ENCODE measurements around the gene FAM107B.
"Not testable (repeated sequence)": the region's sequence is repeated elsewhere in the genome, so short reads cannot be mapped to it uniquely, and the experiment has no call there.

The FAM107B gene

DNA sequence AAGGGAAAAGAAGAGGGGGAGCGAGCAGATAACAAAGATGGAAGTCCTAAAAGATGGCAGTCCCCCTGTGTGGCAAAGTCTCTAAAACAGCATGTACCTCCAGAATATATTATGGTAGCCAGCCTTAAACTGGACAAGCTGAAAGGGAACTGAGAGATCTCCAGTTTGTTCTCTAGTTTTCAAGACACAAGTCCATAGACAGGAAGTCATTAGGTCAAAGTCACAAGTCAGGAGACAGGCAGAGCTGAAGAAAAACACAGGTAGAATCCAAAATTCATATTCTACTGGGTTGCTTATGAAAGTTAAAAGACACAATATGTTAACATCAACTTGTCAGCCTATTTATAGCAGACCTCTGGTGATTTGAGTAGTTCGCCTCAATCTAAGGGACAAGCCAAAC is 38.7 kb downstream of the FAM107B start:
- no peak for DNase-seq (ENCODE audit: low spot score)

DNA sequence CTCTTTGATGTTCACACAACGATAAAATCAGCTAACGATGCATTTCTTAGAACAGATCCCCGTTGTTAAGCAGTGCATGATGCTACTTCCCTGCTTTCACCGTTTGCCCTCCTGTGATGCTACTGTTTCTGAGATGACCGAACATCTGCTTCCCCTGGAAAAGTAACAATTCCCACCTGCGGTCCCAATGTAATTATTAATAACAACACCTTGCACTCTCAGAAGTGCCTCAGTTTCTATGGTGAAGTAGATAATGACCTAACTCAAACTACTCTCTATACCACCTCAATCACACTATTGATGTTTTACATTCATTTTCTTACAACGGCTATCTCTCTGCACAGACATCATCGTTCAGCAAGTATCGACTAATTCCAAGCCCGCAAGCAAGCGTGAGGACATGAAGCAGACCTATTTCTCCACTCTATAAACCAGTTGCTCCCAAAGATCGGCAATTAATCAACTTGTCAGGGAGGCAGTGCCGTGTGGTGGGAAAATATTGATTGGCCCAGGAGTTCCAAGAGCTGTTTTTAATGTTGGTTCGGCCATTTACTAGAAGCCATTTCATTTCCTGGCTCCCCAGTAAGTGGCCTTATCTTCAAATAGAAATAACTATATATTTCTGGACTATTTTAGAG is 42.7 kb downstream of the FAM107B start:
- DNase-seq (ENCODE audit: low spot score) = no peak

DNA sequence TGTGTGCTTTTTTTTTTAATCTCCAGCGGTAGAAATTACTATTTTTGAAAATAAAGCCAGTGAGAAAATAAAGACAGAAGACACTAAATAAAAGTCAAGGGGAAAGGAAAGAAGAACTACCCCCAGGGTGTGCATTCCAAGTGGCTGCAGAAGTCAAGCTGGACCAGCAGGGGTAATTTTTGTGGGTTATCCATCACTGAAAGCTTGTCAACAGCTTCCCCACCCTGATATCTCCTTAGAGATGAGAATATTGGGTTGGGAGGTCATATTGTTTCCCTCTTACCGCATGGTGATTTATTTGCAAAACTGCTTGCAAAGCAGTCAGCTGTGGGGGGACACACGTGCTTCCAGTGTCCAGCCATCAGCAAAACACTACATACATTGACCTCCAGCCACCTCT is 46.4 kb downstream of the FAM107B start:
- DNase-seq (ENCODE audit: low spot score) = no peak

DNA sequence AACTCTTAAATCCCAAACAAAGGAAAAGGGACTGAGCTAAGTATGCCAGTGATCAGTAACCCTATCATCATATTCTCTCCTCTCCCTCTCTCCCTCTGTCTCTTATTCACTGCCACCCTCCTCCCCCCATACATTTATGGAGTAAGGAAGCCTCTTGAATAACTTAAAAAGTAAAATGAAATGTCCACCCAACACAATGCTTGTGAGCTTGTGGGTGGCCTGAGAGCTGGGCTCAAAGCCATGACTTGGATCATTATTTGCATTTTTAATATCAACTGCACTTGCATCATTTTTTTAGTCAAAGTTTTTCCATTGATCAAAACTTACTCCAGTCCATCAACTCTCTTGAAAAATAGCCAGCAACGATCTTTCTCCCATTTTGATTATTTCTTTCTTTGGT is 46.8 kb downstream of the FAM107B start:
- no peak for DNase-seq (ENCODE audit: low spot score)

DNA sequence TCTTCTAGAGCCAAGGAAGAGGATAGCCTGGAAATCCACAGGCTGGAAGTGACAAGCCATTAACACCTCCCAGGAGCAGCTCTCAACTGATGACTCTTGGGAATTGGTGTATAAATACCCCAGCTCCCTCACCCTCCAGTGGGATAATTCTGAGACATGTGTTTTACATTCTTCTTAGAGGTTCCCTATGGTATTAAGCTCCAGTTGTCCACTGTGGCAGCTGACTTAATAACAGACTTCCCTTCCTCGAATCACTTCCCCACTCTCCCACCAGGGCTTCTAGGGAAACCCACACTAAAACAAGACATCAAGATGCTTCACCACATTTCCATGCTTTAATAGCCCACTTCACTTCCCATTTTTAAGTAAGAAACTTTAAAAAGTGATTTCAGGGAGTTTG is 47.2 kb downstream of the FAM107B start:
- no peak for DNase-seq (ENCODE audit: low spot score)

DNA sequence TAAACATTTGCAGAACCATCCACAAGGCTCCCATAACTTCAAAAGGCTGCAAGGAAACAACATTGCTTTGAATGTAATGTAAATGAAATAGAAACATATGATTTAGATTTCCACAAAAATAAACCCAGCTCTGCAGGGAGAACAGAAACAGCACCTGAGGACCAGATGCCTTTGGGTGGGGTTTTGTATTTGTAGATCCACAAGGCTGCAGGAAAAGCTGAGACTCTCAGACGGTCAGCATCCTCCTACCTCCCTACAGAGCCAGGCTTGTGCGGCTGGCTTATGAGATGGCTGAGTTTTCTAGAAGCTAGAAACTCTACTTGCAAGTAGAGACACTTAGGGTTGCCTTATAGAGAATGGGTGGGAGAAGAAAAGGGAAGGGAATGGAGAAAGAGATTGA is 49.8 kb downstream of the FAM107B start:
- no peak for DNase-seq (ENCODE audit: low spot score)

DNA sequence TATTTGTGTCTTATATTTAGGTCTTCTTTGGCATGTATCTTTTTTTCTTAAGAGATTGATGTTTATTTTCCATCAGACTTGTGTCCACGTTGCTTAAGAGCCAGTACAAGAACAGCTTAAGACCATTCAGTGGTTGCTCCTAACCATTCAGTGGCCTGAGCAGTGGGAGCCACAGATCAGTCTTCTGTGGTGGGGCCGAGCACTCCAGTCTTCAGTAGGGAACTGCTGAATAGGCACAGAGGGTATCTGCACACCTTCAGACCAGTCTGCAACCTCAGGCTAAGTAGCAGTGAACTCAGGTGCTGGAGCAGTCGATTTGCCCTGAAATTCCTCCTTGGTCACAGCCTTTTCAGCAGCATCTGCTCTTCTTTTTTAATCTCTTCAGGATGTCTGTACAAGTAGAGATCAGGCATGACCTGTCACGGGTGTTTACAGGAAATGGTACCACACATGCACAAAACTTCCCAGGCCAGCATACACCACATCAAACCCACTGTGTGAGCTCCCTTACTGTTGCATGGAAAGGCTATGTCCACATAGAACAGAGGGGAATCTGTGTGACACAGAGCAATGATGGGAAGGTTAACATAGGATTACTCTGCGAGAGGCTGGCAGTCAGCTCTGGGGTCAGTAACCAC is 51.5 kb downstream of the FAM107B start:
- peak; percentile 42 for DNase-seq (ENCODE audit: low spot score)

DNA sequence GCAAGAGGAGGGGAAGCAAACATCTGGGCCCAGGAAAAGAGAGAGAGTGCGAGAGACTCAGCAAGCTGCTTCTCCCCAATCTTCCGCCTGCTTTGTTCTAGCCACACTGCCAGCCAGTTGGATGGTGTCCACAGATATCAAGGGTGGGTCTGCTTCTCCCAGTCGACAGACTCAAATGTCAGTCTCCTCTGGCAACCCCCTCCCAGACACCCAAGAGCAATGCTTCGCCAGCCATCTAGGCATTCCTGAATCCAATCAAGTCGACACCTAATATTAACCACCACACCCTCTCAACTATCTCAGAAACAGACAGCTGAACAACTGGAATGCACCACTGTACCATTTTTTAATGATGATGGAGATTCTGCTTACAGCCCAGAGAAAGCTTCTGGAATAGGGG is 57.1 kb downstream of the FAM107B start:
- DNase-seq (ENCODE audit: low spot score) = no peak

DNA sequence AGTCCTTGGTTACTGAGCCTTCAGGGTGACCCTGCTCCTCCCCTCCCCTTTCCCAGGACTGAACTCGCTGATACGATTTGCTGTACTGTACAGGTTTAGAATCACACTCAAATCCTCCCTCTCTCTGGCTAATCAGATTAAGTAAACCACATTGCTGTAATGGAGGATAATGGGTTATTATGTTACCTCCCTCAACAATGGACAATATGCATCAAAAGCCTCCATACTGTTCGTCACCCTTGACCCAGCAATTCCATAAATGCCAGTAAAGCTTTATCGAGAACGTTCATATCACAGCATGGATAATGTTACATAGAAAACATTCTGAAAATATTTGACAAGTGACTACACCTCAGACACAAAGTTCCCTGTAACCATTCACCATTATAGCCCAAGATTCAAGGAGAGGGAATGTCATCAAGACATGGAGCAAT is 61.7 kb downstream of the FAM107B start:
- no peak for DNase-seq (ENCODE audit: low spot score)

DNA sequence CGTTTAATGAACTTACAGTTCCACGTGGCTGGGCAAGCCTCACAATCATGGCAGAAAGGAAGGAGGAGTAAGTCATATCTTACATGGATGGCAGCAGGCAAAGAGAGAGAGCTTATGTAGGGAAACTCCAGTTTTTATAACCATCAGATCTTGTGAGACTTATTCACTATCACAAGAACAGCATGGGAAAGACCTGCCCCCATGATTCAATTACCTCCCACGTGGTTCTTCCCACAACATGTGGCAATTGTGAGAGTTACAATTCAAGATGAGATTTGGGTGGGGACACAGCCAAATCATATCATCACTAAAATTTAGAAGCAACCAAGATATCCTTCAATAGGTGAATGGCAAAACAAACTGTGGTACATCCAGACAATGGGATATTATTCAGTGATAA is 65.4 kb downstream of the FAM107B start:
- DNase-seq (ENCODE audit: low spot score) = not testable (repeated sequence)

DNA sequence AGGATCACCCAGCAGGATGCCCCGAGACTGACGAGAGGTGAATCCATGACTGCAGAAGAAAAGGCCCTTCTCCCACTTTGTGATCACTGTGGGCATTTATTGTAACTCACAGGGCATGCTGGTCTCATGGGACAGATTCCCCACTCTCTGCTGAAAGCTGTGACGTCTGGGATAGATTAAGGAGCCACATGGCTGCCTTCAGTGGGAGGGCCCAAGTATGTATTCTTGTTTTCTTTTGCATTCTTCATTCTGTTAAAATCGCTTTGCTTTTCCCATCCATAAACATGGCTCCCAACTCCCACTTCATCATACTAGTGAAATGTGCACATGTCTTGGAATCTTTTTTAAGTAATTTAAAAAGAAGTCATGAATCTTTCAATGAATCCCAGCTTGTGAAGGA is 67.2 kb downstream of the FAM107B start:
- no peak for DNase-seq (ENCODE audit: low spot score)

DNA sequence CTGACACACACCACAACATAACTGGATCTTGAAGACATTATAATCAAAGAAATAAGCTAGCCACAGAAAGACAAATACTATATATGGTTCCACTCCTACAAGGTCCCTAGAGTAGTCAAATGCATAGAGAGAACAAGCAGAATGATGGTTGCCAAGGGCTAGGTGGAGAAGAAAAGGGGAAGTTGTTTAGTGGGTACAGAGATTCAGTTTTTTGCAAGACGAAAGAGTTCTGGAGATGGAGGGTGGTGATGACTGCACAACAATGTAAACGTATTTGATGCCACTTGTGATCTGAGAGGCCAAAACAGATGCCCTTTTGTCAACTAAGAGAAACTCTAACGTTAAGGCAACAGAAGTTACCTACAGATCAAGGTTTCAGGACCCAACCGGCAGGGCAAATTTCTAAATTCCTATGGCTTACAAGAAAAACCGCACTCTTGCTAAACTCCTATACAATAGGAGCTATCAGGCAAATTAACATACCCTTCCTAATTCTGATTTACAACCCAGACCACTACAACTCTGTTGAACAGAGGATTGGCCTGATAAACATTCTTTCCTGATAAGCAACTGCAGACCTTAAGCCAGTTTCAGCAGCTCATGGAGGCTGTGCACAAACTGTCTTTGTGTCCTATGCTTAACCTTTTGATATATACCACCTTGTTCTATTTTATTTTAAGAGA is 69.0 kb downstream of the FAM107B start:
- no peak for DNase-seq (ENCODE audit: low spot score)

DNA sequence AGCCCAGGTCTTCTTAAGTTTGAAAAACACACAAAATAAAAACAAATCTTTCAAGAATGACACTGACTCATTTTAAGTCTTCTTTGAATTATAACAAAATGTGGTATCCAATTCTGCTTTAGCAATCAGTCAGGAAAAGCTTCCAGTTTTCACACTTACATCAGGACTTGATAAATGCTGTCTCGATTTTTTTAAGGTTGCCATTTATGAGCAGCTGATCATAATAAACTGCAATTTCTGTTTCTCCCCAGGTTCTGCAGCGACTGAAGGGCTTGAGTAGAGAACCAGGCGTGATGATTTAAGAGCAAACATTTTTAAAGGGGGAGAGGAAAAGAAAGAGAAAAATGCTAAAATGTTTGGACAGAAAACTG is 71.1 kb downstream of the FAM107B start:
- no peak for DNase-seq (ENCODE audit: low spot score)

DNA sequence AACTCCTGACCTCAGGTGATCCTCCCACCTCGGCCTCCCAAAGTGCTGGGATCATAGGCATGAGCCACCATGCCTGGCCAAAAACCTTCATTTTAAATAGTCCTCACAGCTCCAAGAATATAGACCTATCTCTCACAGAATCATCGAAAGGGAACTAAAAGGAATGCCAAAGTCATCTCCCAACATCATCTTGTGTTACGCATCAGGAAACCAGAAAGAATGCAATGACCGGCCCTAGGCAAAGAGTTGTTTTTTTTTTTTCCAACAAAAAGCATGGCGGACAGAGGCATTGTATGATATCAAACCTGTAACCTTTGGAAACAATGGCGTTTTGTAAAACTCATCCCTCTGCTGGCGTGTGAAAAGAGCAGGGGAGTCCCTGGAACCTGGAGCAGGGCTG is 73.2 kb downstream of the FAM107B start:
- DNase-seq (ENCODE audit: low spot score) = no peak

DNA sequence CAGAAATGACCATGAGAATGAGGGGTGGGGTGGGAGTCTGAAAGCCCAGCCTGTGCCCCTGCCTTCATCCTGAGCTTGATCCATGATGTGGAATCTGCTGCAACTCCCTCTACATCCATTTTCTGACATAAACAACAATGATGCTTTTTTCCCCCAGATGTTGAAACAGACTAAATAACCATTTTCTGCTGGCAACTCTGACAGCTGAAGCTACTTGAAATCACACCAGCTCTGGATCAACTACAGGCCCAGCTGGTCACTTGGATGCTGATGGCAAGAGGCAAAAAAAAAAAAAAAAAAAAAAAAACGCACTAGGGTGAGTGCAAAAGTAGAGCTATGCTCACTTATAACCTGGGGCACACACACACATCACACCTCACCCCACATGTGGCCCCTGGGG is 74.2 kb downstream of the FAM107B start:
- DNase-seq (ENCODE audit: low spot score) = no peak

DNA sequence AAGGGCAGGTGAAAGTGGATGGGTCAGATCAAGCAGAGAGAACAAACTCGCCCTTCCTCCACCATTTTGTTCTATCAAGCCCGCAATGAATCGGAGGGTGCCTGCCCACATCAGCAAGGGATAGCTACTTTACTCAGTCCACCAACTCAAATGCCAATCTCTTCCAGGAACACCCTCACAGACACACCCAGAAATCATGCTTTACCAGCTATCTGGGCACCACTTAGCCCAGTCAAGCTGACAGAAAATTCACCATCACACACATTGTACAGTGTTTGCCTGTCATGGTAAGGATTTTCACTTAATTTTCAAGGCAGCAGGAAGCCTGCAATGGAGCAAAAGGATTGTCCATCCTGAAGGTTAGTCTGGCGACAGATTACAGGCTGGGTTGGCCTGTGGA is 75.2 kb downstream of the FAM107B start:
- no peak for DNase-seq (ENCODE audit: low spot score)

DNA sequence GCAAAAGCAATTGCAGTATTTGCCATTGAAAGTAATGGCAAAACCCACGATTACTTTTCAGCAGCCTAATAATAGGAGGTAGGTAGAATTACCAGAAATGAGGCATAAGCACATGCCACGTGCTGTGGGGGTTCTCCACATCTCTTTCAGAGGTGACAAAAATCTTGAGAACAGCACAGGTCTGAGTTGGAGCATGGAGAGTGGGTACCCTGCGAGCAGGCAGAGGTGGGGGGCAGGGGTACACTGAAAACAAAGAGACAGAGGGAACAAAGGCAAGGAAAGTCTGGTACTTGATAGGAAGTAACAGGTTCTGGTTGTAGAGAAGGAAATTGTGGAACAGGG is 75.9 kb downstream of the FAM107B start:
- no peak for DNase-seq (ENCODE audit: low spot score)

DNA sequence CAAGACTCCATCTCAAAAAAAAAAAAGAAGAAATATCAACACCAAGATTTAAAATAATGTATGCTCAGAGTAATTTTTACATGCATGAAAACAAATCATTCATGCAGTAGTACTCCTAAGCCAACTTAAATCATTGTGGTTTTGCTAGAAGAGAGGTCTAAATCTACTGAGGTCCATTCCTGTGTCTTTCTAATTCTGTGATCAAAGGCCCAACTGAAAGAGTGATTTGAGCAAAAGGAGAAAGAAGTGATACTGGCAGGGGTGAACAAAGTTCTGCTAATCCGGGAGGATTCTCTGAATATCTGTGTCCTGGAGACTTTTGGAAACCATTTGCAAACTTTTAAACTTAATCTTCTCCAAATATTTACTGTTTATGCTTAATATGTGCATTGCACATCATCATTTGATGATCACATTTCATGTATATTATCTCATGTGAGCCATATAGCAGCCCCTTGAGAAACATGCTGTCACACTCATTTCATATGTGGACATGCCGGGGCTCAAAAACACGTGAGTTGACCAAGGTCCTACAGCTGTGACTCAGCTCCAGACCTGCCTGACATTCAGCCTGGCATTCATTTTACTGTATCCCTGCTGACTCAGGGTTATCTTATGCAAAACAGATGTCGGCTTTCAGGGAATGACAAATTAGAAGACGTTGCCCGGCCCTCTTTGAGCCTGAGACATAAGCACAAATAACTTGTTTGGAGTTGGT is 76.4 kb downstream of the FAM107B start:
- DNase-seq (ENCODE audit: low spot score) = no peak

DNA sequence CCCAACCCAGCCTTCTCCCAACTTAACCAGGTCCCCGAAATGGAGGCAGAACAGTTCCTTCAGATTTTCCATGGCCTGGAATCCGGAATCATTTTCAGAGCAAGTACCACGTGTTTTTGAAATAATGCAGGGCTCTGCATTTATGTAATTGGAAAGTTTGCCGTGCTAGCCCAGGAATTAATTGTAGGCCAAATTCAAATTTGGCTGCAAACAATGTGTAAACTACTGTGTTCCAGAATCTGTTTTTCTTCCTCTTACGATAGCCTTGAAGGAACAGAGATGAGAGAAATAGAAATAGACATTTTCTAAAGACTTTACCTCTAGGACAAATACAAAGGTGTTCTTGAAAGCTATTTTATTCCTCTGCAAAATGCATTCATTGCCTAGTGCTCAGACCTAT is 77.4 kb downstream of the FAM107B start:
- no peak for DNase-seq (ENCODE audit: low spot score)

DNA sequence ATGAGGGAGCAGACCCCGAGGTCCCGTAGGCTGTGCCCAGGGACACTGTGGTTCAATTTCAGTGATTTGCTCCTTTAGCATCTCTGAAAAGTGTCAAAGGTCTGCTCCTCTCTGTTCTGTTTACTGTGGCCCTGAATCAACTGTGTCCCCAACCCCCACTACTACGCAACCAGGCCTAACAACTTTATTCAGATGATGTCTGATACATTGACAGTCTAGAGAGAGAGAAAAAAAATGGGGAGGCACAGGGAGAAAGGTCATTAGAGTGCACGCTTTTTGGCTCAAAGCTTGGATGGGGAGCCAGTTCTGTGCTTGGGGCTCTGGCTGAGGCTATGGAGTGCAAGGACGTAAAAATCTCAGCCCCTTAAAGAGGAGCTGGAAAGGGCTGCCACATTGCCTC is 77.9 kb downstream of the FAM107B start:
- no peak for DNase-seq (ENCODE audit: low spot score)

DNA sequence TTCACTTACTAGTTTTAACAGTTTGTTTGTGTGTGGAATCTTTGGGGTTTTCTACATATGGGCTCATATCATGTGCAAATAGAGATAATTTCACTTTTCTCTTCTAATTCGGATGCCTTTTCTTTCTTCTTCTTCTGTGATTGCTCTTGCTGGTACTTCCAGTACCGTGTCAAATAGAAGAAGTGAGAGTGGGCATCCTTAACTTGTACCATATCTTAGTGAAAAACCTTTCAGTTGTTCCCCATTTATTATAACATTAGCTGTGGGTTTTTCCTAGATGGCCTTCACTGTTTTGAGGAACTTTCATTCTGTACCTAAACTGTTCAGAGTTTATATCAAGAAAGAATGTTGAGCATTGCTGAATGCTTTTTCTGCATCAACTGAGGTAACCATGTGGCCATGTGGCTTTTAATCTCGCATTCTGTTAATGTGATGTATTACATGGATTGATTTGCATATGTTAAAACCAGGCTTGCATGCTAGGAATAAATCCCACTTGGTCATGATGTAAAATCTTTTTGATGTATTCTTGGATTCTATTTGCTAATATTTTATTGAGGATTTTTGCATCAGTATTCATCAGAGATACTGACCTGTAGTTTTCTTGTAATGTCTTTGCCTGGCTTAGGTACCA is 78.7 kb downstream of the FAM107B start:
- DNase-seq (ENCODE audit: low spot score) = no peak

DNA sequence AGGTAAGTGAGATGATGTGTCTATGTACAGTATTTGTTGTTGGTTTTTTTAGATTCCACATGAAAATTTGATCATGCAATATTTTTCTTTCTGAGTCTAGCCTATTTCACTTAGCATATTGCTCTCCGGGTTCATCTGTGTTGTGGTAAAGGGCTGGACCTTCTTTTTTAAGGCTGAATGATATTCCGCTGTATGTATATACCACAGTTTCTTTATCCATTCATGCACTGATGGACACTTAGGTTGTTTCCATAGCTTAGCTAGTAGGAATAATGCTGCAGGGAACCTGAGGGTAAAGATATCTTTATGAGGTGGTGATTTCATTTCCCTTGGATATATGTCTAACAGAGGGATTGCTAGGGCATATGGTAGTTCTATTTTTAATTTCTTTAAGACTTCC is 80.8 kb downstream of the FAM107B start:
- DNase-seq (ENCODE audit: low spot score) = no peak
